Natural killer cell (primary cell): ENCODE measurements around the gene RAB1B. TPM values are rescaled to one million over a fixed set of nuclear protein-coding genes. Genes with fewer than 3 reads are reported as not detected.

Experiments
- ATAC-seq, 3 donors: fragments of 150-1000 bp in 2 of 3; fragments of 200-7000 bp in 1 of 3; cut with Tn5 transposase; 1 replicate in 1 of 3; 2 replicates in 2 of 3; pipeline ENCODE4 v1.10.0; 2021; ENCODE audit warnings: mild to moderate bottlenecking in 2 of 3, moderate library complexity in 2 of 3
- DNase-seq, 2 donors: peaks; one replicate each; pipeline versions ENCODE4 v3.0.0 to v3.0.0-alpha.2; 2013 to 2021; ENCODE audit warnings: mixed read lengths in 1 of 2
- H3K27ac ChIP-seq: one replicate; pipeline ENCODE4 v1.5.1; 2013; ENCODE audit warnings: mild to moderate bottlenecking, low read length
- H3K27me3 ChIP-seq: one replicate; pipeline ENCODE4 v1.6.1; 2013; ENCODE audit warnings: low read length; ENCODE audit not compliant: control insufficient read depth, insufficient read depth
- H3K36me3 ChIP-seq: one replicate; pipeline ENCODE4 v1.6.1; 2013; ENCODE audit warnings: low read length; ENCODE audit not compliant: control insufficient read depth, insufficient read depth
- H3K4me1 ChIP-seq: one replicate; pipeline ENCODE4 v1.6.1; 2013; ENCODE audit warnings: low read length; ENCODE audit not compliant: control insufficient read depth, insufficient read depth
- H3K4me3 ChIP-seq: one replicate; pipeline ENCODE4 v1.5.1; 2013; ENCODE audit warnings: low read length
- H3K9me3 ChIP-seq: one replicate; pipeline ENCODE4 v1.6.1; 2013; ENCODE audit warnings: low read length; ENCODE audit not compliant: control insufficient read depth, insufficient read depth
- H3K27ac Mint-ChIP-seq, 2 donors: one replicate each; pipeline ENCODE4 v1.8.0; 2022; ENCODE audit warnings: mild to moderate bottlenecking in 2 of 2, mixed read lengths in 2 of 2, moderate library complexity in 1 of 2
- H3K27me3 Mint-ChIP-seq, 2 donors: one replicate each; pipeline ENCODE4 v1.8.0; 2022; ENCODE audit warnings: low read depth in 2 of 2, mixed read lengths in 2 of 2
- H3K36me3 Mint-ChIP-seq: one replicate; pipeline ENCODE4 v1.8.0; 2022; ENCODE audit warnings: mixed read lengths
- H3K4me1 Mint-ChIP-seq, 2 donors: one replicate each; pipeline ENCODE4 v1.8.0; 2022; ENCODE audit warnings: mixed read lengths in 2 of 2
- H3K4me3 Mint-ChIP-seq: one replicate; pipeline ENCODE4 v1.8.0; 2022; ENCODE audit warnings: mild to moderate bottlenecking, moderate library complexity, mixed read lengths
- H3K9me3 Mint-ChIP-seq, 2 donors: one replicate each; pipeline ENCODE4 v1.8.0; 2022; ENCODE audit warnings: mixed read lengths in 2 of 2
- CTCF ChIP-seq: fragments of 200-600 bp; IDR thresholded peaks from one replicate; pipeline ENCODE4 v1.8.0; 2022; ENCODE audit warnings: antibody characterized with exemption
- WGBS: methylation state at CpG from one replicate; pipeline ENCODE4 v1.1.7; 2013; ENCODE audit warnings: missing lambda C conversion rate; ENCODE audit not compliant: insufficient coverage; 5-methylcytosine and 5-hydroxymethylcytosine counted together
- intact Hi-C: fragments of 100-400 bp; cut with micrococcal nuclease; formaldehyde crosslinking; loops from one replicate; pipeline ENCODE4 v1.14.2; 2022
- total RNA-seq, 4 donors: library from RNA; stranded (reverse); fragments of 120-200 nt in 1 of 4; gene quantifications; one replicate each; pipeline versions ENCODE4 v1.2.3 to v1.2.4, GENCODE V29; 2013 to 2022

Gene RAB1B
- total RNA-seq, 3 donors from 2014 or later (not counting 1 experiment from before 2014, with no cell fraction given): 116 to 144 (median 132) TPM

- Mint-ChIP-seq H3K4me3 (peak overlapping the region; percentile 21), H3K27ac (no peak overlapping the region), H3K4me1 (peaks cover 20 to 29% of the 10 kb centered on the region in 2 donors), H3K9me3 (no peaks in the 10 kb centered on the region), H3K36me3 (no peaks in the 10 kb centered on the region), H3K27me3 (peaks cover 28 to 32% of the 10 kb centered on the region in 2 donors)
- DNase-seq: no peak
- no peak for ATAC-seq
- Histone ChIP-seq H3K36me3 (no peaks in the 10 kb centered on the region), H3K9me3 (no peaks in the 10 kb centered on the region), H3K4me1 (peaks cover 25% of the 10 kb centered on the region), H3K4me3 (no peak overlapping the region), H3K27me3 (peaks cover 11% of the 10 kb centered on the region), H3K27ac (no peak overlapping the region)
- WGBS: 89% methylated on average over 3 of the region's 4 CpGs
- intact Hi-C loops: no loop called here
- no peak for TF ChIP-seq CTCF
Measured at GRCh38 chr11:66293352-66293751, 24.9 kb downstream of the RAB1B start.

- H3K4me3 Mint-ChIP-seq: peak overlapping the region; percentile 21
- intact Hi-C loops: no loop called here
Measured at GRCh38 chr11:66293777-66294625, 25.6 kb downstream of the RAB1B start.

GRCh38 chr11:66294626-66295620, 26.5 kb downstream of the RAB1B start:
- H3K36me3 Mint-ChIP-seq: no peaks in the 10 kb centered on the region
- no peak overlapping the region for H3K4me3 Mint-ChIP-seq
- WGBS: 83% methylated on average over 123 of the region's 123 CpGs
- H3K27ac ChIP-seq: no peak overlapping the region
- peaks cover 7 to 15% of the 10 kb centered on the region in 2 donors for H3K4me1 Mint-ChIP-seq
- H3K27me3 ChIP-seq: peaks cover 11% of the 10 kb centered on the region
- no peak overlapping the region for H3K4me3 ChIP-seq
- DNase-seq: no peak
- intact Hi-C loops: no loop called here
- no peaks in the 10 kb centered on the region for H3K9me3 Mint-ChIP-seq
- H3K36me3 ChIP-seq: no peaks in the 10 kb centered on the region
- no peaks in the 10 kb centered on the region for H3K9me3 ChIP-seq
- no peak overlapping the region for H3K27ac Mint-ChIP-seq
- peaks cover 14% of the 10 kb centered on the region for H3K4me1 ChIP-seq
- H3K27me3 Mint-ChIP-seq: peaks cover 28 to 29% of the 10 kb centered on the region in 2 donors
- no peak for TF ChIP-seq CTCF
- no peak for ATAC-seq

More at GRCh38 chr11:66293777-66294625, 25.6 kb downstream of the RAB1B start:
- Mint-ChIP-seq H3K4me1 (peaks cover 17 to 24% of the 10 kb centered on the region in 2 donors), H3K9me3 (no peaks in the 10 kb centered on the region), H3K36me3 (no peaks in the 10 kb centered on the region), H3K27me3 (peaks cover 28 to 32% of the 10 kb centered on the region in 2 donors), H3K27ac (no peak overlapping the region)
- H3K27me3 ChIP-seq: peaks cover 11% of the 10 kb centered on the region
- DNase-seq: no peak
- no peak overlapping the region for H3K4me3 ChIP-seq
- H3K9me3 ChIP-seq: no peaks in the 10 kb centered on the region
- no peak overlapping the region for H3K27ac ChIP-seq
- no peak for TF ChIP-seq CTCF
- H3K36me3 ChIP-seq: no peaks in the 10 kb centered on the region
- no peak for ATAC-seq
- 81% methylated on average over 30 of the region's 30 CpGs for WGBS
- H3K4me1 ChIP-seq: peaks cover 22% of the 10 kb centered on the region
